Measurements from ENCODE around the gene HOOK1.

HOOK1 gene

GRCh38 chr1:59814901-59815825 is at the start of gene HOOK1:
Gene HOOK1 (plus strand): TSS chr1:59814949. CDS start chr1:59815118, 169 bp downstream.
- H3K4me3 ChIP-seq (replicated peaks; ENCODE audit: low read depth, low read length), result no peak within 1 kb of the TSS
- no peak for DNase-seq (ENCODE audit: extremely low read depth, low read depth)
- no peak for TF ChIP-seq CTCF (IDR thresholded peaks at IDR 0.05; ENCODE audit: low read depth, low read length, missing control alignments)

GRCh38 chr1:59765011-59765730 is 49.6 kb upstream of the HOOK1 start:
- no peak for DNase-seq (ENCODE audit: extremely low read depth, low read depth)
- H3K4me3 ChIP-seq (replicated peaks; ENCODE audit: low read depth, low read length), result no peak overlapping the region
- TF ChIP-seq CTCF (IDR thresholded peaks at IDR 0.05; ENCODE audit: low read depth, low read length, missing control alignments), result no peak

- no peak for TF ChIP-seq CTCF (IDR thresholded peaks at IDR 0.05; ENCODE audit: low read depth, low read length, missing control alignments)
- DNase-seq (ENCODE audit: extremely low read depth, low read depth), result no peak
- H3K4me3 ChIP-seq (replicated peaks; ENCODE audit: low read depth, low read length), result no peak overlapping the region
Observed at GRCh38 chr1:59766227-59766855, 48.4 kb upstream of the HOOK1 start.

- DNase-seq (ENCODE audit: extremely low read depth, low read depth), result no peak
- H3K4me3 ChIP-seq (replicated peaks; ENCODE audit: low read depth, low read length), result no peak overlapping the region
- TF ChIP-seq CTCF (IDR thresholded peaks at IDR 0.05; ENCODE audit: low read depth, low read length, missing control alignments), result no peak
Observed at GRCh38 chr1:59767119-59767518, 47.6 kb upstream of the HOOK1 start.

GRCh38 chr1:59768792-59769735 is 45.7 kb upstream of the HOOK1 start:
- no peak for DNase-seq (ENCODE audit: extremely low read depth, low read depth)
- no peak overlapping the region for H3K4me3 ChIP-seq (replicated peaks; ENCODE audit: low read depth, low read length)
- no peak for TF ChIP-seq CTCF (IDR thresholded peaks at IDR 0.05; ENCODE audit: low read depth, low read length, missing control alignments)

- no peak for TF ChIP-seq CTCF (IDR thresholded peaks at IDR 0.05; ENCODE audit: low read depth, low read length, missing control alignments)
- no peak overlapping the region for H3K4me3 ChIP-seq (replicated peaks; ENCODE audit: low read depth, low read length)
- DNase-seq (ENCODE audit: extremely low read depth, low read depth), result no peak
Observed at GRCh38 chr1:59769736-59770095, 45.0 kb upstream of the HOOK1 start.
